GM18907 (cell line): ENCODE results near the gene NR1H2.
"Not testable (repeated sequence)": the region's sequence is repeated elsewhere in the genome, so short reads cannot be mapped to it uniquely, and the experiment has no call there.

Experiments used
- ATAC-seq: cut with Tn5 transposase; IDR thresholded peaks from one replicate; pipeline ENCODE4 v1.9.1; 2021; ENCODE audit warnings: mild to moderate bottlenecking, moderate library complexity; ENCODE audit not compliant: unreplicated experiment

NR1H2 gene

DNA sequence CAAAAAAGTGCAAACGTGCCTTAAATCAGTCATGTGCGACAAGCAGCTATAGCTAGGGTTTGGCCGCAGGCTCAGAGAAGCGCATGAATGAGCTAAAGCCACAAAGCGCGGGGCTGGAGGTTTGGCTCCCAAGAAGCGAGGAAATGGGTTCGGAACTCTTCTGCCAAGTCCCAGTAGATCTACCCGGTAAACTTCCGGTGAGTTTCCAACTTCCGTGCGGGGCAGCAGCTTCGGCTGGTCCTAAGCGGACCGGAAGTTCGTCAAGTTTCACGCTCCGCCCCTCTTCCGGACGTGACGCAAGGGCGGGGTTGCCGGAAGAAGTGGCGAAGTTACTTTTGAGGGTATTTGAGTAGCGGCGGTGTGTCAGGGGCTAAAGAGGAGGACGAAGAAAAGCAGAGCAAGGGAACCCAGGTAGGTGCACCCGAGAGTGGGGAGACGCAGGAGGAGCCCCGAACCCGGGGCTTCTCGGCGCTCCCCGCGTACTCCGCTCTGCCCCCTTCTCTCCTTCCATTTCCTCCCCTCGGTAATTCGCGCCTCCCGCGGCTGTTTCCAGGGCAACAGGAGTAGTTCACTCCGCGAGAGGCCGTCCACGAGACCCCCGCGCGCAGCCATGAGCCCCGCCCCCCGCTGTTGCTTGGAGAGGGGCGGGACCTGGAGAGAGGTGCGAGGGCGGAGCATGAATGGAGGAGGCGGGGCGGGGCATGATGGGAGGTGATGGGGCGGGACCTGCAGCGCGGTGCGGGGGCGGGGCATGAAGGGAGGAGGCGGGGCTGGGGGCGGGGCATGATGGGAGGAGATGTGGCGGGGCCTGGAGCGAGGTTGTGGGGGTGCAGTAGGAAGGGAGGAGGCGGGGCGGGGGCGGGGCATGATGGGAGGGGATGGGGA, at the start of gene NR1H2:
Gene NR1H2, plus strand, starts transcription at position 292 of the 885 bp plus-strand sequence. CDS start 1,149 bp downstream, outside the sequence.
- ATAC-seq = peak; percentile 83

DNA sequence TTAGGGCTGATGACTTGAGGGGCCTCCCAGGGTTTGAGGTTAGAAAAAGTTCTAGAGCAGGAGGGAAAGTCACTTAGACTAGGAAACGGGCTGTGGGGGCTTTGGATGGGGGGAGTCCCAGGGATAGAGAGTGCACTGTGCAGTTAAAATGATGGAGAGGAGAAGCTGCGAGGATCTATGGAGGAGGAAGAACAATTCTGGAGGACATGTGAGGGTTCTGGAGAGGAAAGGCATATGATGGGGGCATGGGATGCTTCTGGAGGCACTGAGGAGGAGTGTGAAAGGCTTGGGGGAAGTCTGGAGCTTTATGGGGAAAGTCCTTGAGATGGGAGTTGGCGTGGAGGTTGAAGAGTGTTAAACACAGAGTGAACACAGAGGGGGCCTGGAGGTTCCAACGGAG, 49.2 kb upstream of the NR1H2 start:
- ATAC-seq = no peak

DNA sequence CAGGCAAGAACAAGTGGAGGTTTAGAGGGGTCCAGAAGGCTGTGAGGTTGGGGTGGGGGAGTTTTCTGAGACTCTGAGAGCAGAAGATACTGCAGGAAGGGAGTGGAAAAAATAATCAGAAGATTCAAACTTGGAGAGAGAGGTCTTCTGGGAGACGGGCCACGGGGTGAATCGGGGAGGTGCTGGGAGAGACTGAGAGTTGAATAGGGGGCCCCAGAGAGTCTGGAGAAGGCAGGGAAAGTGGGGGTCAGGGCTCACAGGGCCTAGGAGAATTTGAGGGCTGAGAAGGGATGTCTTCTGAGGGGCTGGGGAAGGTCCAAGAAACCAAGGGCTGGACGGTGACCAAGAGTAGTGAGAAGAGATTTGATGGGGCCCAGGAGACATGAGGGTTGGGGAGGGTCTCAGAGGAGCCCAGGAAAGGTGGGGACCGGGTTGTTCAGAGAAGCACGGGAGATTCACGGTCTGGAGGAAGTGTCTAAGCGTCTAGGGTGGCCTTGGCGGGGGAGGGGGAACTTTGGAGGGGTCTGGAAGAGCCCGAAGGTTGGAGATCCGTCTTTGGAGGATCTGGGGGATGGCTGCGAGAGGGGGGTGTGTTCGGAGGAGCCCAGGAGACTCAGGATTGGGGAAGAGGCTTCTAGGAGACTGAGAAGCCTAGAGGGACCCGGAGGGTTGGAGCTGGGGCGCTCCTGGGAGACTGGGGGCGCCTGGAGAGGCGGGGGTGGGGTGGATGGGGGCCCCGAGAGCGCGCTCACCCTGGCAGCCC, 48.6 kb upstream of the NR1H2 start:
- no peak for ATAC-seq

DNA sequence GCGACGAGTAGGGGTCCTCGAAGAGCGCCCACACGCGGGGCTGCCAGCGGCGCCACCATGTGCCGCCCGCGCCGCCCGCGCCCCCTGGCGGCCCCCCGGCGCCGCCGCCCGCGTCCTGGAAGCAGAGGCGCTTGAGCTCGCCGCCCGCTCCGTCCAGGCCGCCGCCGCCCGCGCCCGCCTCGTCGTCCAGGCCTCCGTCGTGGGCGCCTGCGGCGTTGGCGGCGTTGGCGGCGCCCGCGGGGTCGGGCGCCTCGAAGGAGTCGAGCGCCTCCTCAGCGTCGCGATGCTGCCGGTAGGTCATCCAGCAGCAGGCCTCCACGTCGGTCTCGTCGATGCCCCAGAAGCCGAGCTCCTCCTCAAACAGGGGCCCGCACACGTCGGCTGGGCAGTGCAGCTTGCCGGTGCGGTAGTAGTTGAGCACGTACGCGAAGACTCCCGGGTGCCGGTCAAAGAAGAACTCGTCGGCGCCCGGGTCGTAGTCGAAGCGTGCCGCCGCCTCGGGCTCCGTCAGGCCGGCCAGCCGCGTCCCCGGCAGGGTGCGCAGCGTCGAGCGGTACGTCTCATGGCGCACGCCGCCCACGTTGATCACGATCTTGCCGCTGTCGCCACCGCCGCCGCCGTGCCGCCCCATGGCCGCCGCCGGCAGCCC, 47.9 kb upstream of the NR1H2 start:
- no peak for ATAC-seq

DNA sequence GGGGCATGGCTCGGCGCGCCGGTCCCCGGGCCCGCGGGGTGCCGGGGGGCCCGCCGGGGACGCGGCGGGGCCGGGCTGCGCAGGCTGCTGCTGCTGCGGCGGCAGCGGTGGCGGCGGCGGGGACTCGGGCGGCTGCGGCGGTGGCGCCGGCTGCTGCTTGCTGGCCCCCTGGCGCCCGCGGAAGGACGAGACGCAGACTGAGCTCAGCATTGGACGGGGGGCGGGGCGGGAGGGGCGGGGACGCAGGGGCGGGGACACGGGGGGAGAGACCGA, 47.4 kb upstream of the NR1H2 start:
- ATAC-seq = peak; percentile 6

DNA sequence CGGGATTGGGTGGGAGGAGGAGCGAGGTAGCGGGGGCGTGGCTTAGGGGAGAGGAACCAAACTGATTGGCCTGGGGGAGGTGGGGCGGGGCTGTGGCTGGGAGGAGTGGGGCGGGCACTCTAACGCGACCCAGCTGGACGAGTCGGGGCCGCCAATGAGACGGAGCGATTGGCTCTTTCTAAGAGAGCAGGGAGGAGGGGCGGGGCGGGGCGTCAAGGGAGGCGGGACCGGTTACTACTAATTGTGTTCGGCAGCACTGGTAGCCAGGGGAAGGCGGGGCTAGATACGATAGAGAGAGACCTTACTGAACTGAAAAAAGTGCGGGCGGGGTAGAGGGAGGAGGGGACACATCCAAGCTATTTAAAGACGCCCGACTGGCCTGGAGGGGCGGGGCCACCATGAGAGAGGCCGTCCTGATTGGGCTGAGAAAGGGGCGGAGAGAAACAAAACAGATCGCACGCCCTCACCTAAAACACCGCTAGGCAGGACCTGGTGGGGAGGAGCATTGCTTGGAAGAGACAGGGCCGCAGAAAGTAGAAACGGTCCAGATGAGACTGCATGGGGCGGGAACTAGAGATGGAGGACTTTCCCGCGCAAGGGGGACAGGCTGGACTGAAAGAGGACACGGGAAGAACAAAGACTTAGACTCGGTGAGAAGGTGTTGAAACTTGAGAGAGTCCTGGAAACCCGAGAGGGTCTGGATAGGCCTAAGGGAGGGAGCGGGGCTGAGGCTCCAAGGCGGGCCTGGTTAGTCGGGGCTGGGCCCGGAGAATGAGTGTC, 46.9 kb upstream of the NR1H2 start, which contains the start of gene KCNC3:
Gene KCNC3, minus strand, starts transcription at position 232 of the 780 bp plus-strand sequence. CDS start 295 bp downstream, outside the sequence.
- ATAC-seq = peak; percentile 42

DNA sequence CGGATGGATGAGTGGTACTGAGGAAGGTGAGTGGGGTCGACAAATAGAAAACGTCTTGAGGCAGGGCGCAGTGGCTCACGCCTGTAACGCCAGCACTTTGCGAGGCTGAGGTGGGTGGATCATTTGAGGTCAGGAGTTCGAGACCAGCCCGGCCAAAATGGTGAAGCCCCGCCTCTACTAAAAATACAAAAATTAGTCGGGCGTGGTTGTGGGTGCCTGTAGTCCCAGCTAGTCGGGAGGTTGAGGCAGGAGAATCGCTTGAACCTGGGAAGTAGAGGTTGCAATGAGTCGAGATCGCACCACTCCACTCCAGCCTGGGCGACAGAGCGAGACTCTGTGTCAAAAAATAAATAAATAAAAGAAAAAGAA, 46.3 kb upstream of the NR1H2 start:
- ATAC-seq = not testable (repeated sequence)

DNA sequence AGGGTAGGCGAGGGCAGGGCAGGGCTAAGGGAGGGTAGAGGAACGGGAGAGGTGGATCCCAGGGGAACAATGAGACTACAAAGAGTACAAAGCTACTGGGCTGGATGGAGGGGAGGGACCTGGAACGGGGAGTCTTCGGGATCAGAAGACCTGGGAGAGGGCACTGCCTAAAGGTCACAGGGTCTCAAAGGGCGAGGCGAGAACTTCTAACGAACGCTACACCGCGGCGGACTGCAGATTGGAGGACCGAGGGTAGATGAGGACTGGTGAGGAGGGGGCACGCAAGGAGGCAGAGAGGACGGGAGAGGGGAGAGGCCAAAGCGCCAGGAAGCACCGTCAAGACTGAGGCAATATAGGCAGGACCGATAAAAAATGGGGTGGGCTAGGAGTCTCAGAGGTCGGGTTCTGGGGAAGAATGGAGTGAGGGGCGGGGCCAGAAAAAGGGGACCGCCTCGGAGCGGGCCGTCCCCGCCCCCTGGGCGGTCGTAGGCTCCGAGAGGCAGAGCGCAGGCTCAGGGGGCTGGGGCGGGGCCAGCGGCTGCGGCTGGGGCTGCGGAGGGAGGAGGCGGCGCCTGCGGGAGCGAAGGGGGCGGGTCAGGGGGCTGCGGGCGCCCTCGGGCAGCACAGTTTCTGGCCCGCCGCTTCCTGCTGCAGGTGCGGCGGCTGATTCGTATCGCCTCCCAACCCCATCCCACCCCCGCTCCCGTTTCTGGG, 45.7 kb upstream of the NR1H2 start:
- no peak for ATAC-seq

DNA sequence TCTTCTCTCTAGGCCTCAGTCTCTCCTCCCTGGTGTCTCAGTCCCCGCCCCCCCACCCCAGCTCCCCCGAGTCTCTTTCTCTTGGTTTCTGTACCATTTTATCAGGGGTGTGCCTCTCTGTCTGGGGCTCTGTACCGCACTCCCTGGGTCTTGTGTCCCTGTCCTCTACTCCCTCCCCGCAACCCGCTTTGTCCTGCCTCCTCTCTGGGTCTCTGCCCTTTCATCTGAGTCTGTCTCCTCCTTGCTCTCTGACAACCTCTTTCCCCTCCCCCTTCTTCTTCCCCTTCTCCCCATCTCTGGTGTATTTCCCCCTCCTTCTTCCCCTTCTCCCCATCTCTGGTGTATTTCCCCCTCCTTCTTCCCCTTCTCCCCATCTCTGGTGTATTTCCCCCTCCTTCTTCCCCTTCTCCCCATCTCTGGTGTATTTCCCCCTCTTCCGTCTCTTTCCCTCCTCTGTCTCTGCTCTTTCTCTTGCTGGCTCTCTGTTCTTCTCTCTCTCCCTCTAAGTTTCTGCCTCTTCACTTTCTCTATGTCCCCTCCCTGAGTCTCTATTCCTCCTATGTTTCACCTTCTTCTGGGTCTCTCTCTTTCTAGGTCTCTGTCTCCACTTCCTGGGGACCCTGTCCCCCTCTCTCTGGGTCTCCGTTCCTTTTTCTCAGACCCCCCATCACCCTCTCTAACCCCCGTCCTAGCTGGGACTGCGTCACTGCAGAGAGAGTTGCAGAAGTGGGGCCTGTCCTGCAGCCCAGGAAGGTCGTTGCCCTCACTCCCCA, 44.9 kb upstream of the NR1H2 start:
- no peak for ATAC-seq

DNA sequence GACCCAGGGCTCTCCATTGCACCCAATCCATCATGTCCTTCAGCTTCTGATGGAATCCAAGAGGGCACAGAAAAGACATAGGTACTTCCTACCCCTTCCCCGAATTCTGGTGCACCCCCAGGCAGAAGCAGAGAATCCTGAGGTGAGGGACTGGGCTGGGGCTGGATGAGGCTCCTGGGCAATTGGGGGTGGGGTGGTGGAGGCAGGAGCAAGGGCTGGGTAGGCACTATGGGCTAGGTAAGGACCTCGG, 44.3 kb upstream of the NR1H2 start:
- no peak for ATAC-seq

DNA sequence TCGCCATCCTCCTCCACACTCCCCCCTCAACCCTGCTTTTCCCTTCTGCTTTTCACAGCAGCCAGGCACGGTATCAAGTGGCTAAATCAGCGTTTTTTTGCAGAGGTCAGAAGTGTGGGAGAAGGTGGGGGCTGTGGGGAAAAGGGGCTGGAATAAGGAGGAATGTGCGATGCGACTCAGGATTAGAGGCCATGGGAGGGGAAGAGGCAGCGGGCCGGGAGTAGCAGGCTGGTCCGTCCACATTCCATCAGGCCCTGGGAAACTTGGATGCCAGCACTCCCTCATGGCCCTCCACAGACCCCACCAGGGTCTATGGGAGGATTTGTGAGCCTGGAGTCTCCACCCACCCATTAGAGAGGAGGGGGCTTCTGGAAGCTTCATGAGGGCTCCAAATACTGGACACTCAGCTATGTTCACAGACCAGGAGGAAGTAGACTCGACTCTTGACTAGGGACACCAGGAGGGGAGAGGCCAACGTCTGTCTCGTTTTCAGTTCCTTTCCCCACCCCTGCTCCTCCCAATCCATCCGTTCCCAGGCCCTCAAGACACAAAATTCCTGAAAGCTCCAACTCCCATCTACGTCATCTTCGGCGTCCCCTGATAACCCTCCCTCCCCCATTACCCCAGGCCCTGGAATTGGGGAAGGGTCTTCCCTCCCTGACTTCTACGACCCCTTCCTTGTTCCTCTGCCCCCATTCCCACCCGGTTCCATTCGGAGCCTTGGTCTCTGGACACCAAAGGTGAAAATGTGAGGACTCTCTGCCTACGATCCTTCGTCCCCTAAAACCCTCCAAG, 43.8 kb upstream of the NR1H2 start:
- no peak for ATAC-seq

DNA sequence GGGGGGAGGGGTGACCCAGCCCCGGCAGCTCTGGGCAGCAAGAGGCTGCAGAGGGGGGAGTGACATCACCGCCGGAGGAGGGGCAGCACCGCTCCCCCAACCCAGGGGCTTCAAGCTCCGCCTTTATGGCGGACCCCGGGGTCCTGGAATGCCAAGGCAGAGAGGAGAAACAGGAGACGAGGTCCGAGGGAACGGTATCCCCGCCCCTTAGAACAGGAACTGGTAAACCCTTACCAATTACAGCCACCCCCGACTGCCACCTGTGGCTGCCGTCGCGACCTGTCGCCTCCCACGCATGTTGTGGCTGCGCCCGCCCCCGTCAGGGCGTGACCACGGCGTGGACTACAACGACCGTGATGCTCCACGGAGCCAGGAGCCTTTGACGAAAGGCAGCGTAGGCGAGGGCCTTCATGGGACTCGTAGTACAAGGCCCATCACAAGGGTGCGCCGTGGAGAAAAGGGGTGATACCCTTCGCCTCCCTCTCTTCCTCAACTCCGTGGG, 43.0 kb upstream of the NR1H2 start:
- peak; percentile 53 for ATAC-seq

DNA sequence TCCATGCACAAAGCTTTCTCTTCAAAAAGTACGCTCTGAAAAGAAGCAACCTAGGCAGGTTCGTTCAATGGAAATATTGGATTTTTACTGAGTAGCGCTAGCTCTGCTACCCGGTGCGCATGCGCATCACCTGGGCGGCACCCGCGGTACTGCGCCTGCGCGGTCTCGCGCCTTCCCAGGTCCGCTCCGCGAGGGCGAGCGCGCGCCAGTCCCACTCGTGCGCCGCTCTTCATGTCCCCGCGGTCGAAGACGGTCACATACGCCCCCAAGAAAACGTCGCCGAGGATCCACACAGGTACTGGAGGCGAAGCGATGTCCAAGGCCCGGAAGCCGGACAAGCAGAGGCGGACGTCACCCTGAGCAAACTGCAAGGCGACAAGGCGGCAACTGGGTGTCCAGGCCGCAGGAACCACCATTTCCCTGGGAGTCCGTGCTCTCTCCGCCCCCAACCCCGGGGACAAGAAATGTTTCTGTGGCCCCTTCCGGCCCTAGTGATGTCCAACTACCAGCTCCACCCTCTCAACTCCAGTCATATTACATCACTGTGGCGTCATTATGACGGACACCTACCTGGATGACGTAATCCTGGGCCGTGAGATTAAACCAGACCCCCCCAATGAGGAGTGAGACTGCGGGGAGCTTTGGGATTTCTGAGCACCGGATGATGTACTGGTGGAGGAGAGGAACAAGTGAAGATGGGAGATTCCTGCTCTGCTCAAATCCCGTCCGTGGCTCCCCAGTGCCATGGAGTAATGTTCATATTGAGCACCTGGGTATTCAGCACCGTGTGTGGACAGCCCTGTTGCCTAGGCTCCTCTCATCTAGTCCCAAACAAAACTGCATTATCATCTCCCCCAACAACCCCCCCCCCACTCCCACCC, 42.3 kb upstream of the NR1H2 start:
- peak; percentile 27 for ATAC-seq

DNA sequence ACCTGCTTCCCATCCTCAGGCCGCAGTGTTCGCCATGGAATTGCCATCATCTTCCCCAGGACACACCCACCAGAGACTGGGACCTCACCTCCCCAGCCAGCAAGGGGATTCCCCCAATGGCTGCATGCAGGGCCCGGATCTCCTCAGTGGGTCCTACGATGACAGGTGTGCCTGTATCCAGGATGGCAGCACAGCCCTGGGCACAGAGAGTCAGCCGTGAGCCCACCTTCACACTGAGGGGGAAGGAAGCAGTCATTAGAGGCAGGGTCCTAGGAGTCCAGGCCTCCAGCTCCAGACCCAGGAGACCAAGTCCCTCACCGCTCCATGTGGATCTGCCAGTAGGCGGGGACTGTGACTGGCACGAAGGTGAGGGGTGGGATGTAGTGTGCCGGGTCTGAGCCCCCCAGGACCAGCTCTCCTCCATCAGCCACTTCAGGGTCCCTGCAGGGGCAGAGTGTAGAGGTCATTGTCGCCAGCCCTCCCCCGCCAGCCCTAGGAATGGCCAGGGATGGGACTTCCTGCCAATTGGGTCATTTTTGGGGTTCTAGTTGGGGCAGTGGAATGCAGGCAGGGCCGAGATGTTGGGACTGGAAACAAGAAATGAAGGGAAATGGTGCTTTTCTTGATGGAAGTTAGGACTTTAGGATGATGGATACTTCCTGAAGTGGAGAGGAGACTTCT, 41.4 kb upstream of the NR1H2 start:
- ATAC-seq = no peak

DNA sequence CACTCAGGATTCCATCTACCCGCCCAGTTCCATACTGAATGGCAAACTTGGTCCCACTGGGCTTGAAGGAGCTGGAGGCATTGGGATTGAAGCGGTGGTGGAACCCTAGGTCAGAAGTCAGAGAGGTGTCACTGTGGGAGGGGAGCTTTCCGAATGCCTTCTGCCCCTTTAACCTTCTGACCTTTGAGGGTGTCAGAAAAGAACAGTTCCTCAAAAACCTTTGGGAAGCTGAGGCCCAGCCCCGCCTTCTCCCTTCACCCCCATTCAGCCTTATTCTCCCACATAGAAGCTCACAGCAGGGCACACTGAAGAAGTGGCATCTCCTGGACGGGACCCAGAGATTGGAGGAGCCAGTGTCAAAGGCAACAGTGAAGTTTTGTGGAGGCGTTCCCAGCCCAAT, 39.2 kb upstream of the NR1H2 start:
- not testable (repeated sequence) for ATAC-seq

DNA sequence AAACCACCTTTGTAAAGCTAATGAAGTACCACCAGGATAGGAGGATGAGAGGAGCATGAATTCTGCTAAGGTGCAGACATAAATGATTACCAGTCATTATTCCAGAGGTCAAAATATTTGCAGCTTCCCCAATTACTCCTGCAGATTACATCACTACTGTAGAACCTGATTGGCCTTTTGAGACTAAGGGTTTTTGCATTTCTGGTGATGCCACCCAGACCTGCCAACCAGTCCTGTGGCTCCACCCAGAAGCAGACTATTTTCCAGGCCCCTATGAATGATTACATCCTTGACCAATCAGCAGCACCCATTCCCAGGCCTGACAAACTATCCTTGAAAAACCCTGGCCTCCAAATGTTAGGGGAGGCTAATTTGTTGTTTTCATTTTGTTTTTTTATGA, 35.9 kb upstream of the NR1H2 start:
- ATAC-seq = no peak

DNA sequence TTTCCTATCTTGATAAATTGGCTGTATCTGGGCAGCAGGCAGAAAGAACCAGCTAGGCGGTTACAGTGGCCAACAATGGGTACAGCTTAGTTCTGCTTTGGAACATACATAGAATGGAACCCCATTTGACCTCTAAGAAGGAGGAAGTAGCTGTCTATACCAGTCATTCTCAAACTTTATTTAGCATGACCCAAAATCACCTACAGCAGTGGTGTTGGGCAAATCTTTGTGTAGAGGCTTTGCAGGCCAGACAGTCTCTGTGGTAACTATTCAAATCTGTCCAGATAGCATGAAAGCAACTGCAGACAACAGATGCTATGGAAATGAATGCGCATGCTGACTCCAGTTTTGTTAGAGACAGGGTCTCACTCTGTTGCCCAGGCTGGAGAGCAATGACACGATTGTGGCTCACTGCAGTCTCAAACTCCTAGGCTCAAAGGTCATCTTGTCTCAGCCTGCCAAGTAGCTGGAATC, 35.1 kb upstream of the NR1H2 start:
- ATAC-seq = peak; percentile 51
